Transverse colon (tissue), 4 donors: Measurements from ENCODE around the gene CEND1.

Source experiments
- CTCF ChIP-seq, 5 experiments: fragments of 200-600 bp in 3 of 5; fragments of 450-650 bp in 2 of 5; sonication (generic) in 3 of 5; IDR thresholded peaks; 1 replicate in 2 of 5; 2 replicates in 3 of 5; pipeline ENCODE4 v1.5.1; 2016 to 2017; ENCODE audit warnings: antibody characterized with exemption in 5 of 5, inconsistent platforms in 3 of 5, mild to moderate bottlenecking in 2 of 5, moderate library complexity in 1 of 5
- EP300 ChIP-seq: sonication (generic); formaldehyde crosslinking; IDR thresholded peaks from one replicate; pipeline ENCODE4 v1.6.1; 2017; ENCODE audit warnings: antibody characterized with exemption, low read depth
- POLR2A ChIP-seq: fragments of 450-650 bp; IDR thresholded peaks from one replicate; pipeline ENCODE4 v1.6.1; 2016; ENCODE audit warnings: antibody characterized with exemption, mild to moderate bottlenecking, moderate library complexity
- POLR2AphosphoS5 ChIP-seq, 3 donors: sonication (generic); formaldehyde crosslinking; IDR thresholded peaks; one replicate each; pipeline ENCODE4 v1.6.1; 2016; ENCODE audit warnings: antibody characterized with exemption in 3 of 3

GRCh38 chr11:824292-824880 lies 34.5 kb upstream of the CEND1 start:
- no peak for TF ChIP-seq CTCF (IDR thresholded peaks at IDR 0.05)
- TF ChIP-seq EP300, result no peak
- TF ChIP-seq POLR2A, result no peak
- TF ChIP-seq POLR2AphosphoS5 (IDR thresholded peaks at IDR 0.05), result peak in 2 of 3 donors; percentile 49 to 54
